HEK293 (cell line): ENCODE results near the gene CAB39L.

ENCODE experiments used
- GLIS2 ChIP-seq: fragments of 450-650 bp; formaldehyde crosslinking; IDR thresholded peaks from 2 replicates; pipeline ENCODE4 v1.5.1; 2016; ENCODE audit warnings: missing biosample characterization, missing genetic modification characterization
- HIC1 ChIP-seq: fragments of 450-650 bp; formaldehyde crosslinking; IDR thresholded peaks from 2 replicates; pipeline ENCODE4 v1.5.1; 2016; ENCODE audit warnings: missing biosample characterization, missing genetic modification characterization
- KLF17 ChIP-seq: fragments of 450-650 bp; formaldehyde crosslinking; IDR thresholded peaks from 2 replicates; pipeline ENCODE4 v1.5.1; 2016; ENCODE audit warnings: missing biosample characterization, missing genetic modification characterization
- MZF1 ChIP-seq: fragments of 450-650 bp; formaldehyde crosslinking; IDR thresholded peaks from 2 replicates; pipeline ENCODE4 v1.5.1; 2017; ENCODE audit warnings: missing biosample characterization, missing genetic modification characterization, borderline replicate concordance
- PBX3 ChIP-seq: sonication (generic); formaldehyde crosslinking; IDR thresholded peaks from 2 replicates; pipeline ENCODE4 v1.8.1; 2022; ENCODE audit warnings: mild to moderate bottlenecking, moderate library complexity, missing genetic modification reagents
- PRDM4 ChIP-seq: fragments of 450-650 bp; formaldehyde crosslinking; IDR thresholded peaks from 2 replicates; pipeline ENCODE4 v1.5.1; 2017; ENCODE audit warnings: missing biosample characterization, missing genetic modification characterization
- TSHZ1 ChIP-seq: fragments of 450-650 bp; formaldehyde crosslinking; IDR thresholded peaks from 2 replicates; pipeline ENCODE4 v1.5.1; 2016; ENCODE audit warnings: missing biosample characterization, missing genetic modification characterization, borderline replicate concordance
- ZBTB17 ChIP-seq: fragments of 450-650 bp; formaldehyde crosslinking; IDR thresholded peaks from 2 replicates; pipeline ENCODE4 v1.5.1; 2016; ENCODE audit warnings: missing biosample characterization, missing genetic modification characterization
- ZBTB44 ChIP-seq: fragments of 450-650 bp; IDR thresholded peaks from 2 replicates; pipeline ENCODE4 v1.5.1; 2018; ENCODE audit warnings: missing biosample characterization, mild to moderate bottlenecking, missing genetic modification characterization
- ZNF121 ChIP-seq: fragments of 450-650 bp; formaldehyde crosslinking; IDR thresholded peaks from 2 replicates; pipeline ENCODE4 v1.5.1; 2016; ENCODE audit warnings: missing biosample characterization, missing genetic modification characterization
- ZNF157 ChIP-seq: fragments of 450-650 bp; formaldehyde crosslinking; IDR thresholded peaks from 2 replicates; pipeline ENCODE4 v1.5.1; 2016; ENCODE audit warnings: missing biosample characterization, missing genetic modification characterization
- ZNF366 ChIP-seq: fragments of 450-650 bp; formaldehyde crosslinking; conservative IDR thresholded peaks from 2 replicates; pipeline ENCODE4 v1.5.1; 2016; ENCODE audit warnings: missing biosample characterization, missing genetic modification characterization
- ZNF391 ChIP-seq: fragments of 450-650 bp; formaldehyde crosslinking; IDR thresholded peaks from 2 replicates; pipeline ENCODE4 v1.5.1; 2016; ENCODE audit warnings: low read depth, missing biosample characterization, missing genetic modification characterization, borderline replicate concordance
- ZNF394 ChIP-seq: fragments of 450-650 bp; formaldehyde crosslinking; IDR thresholded peaks from 2 replicates; pipeline ENCODE4 v1.5.1; 2016; ENCODE audit warnings: missing biosample characterization, missing genetic modification characterization, mild to moderate bottlenecking, moderate library complexity, borderline replicate concordance
- ZNF449 ChIP-seq: fragments of 450-650 bp; formaldehyde crosslinking; IDR thresholded peaks from 2 replicates; pipeline ENCODE4 v1.5.1; 2017; ENCODE audit warnings: missing biosample characterization, mild to moderate bottlenecking, missing genetic modification characterization, moderate library complexity
- ZNF501 ChIP-seq: fragments of 450-650 bp; formaldehyde crosslinking; IDR thresholded peaks from 2 replicates; pipeline ENCODE4 v1.5.1; 2016; ENCODE audit warnings: missing biosample characterization, missing genetic modification characterization
- ZNF510 ChIP-seq: fragments of 450-650 bp; formaldehyde crosslinking; IDR thresholded peaks from 2 replicates; pipeline ENCODE4 v1.5.1; 2018; ENCODE audit warnings: mild to moderate bottlenecking, missing genetic modification characterization, missing biosample characterization; ENCODE audit not compliant: insufficient replicate concordance
- ZNF548 ChIP-seq: fragments of 450-650 bp; formaldehyde crosslinking; IDR thresholded peaks from 2 replicates; pipeline ENCODE4 v1.5.1; 2016; ENCODE audit warnings: missing biosample characterization, missing genetic modification characterization
- ZNF580 ChIP-seq: fragments of 450-650 bp; formaldehyde crosslinking; IDR thresholded peaks from 2 replicates; pipeline ENCODE4 v1.5.1; 2016; ENCODE audit warnings: missing biosample characterization, missing genetic modification characterization
- ZNF629 ChIP-seq: fragments of 450-650 bp; formaldehyde crosslinking; IDR thresholded peaks from 2 replicates; pipeline ENCODE4 v1.5.1; 2017; ENCODE audit warnings: missing biosample characterization, missing genetic modification characterization
- ZNF660 ChIP-seq: fragments of 450-650 bp; IDR thresholded peaks from 2 replicates; pipeline ENCODE4 v1.5.1; 2018; ENCODE audit warnings: missing biosample characterization, mild to moderate bottlenecking, missing genetic modification characterization
- ZNF664 ChIP-seq: fragments of 450-650 bp; formaldehyde crosslinking; IDR thresholded peaks from 2 replicates; pipeline ENCODE4 v1.5.1; 2016; ENCODE audit warnings: missing biosample characterization, missing genetic modification characterization
- ZNF791 ChIP-seq: fragments of 450-650 bp; formaldehyde crosslinking; IDR thresholded peaks from 2 replicates; pipeline ENCODE4 v1.5.1; 2016; ENCODE audit warnings: missing biosample characterization, missing genetic modification characterization

CAB39L gene

GRCh38 chr13:49444524-49445395, 896 bp upstream of the CAB39L start (continued):
- TF ChIP-seq ZNF501: peak; percentile 78
- TF ChIP-seq ZNF548: no peak
- peak; percentile 42; the same call in 1 of the 2 replicates for TF ChIP-seq KLF17
- TF ChIP-seq GLIS2 (tag by site-specific recombination): peak; percentile 21; the same call in 1 of the 2 replicates
- TF ChIP-seq ZNF629 (tag by site-specific recombination): peak; percentile 82
- TF ChIP-seq ZNF366 (tag by site-specific recombination): peak; percentile 69
- TF ChIP-seq ZNF580: no peak
- peak; percentile 38; the same call in 1 of the 2 replicates for TF ChIP-seq TSHZ1 (tag by site-specific recombination)
- no peak for TF ChIP-seq ZNF791
- TF ChIP-seq ZNF664 (tag by site-specific recombination): peak; percentile 98
- TF ChIP-seq ZNF394 (tag by site-specific recombination): peak; percentile 52; the same call in 1 of the 2 replicates
- TF ChIP-seq PRDM4 (tag by site-specific recombination): peak; percentile 69; the same call in 1 of the 2 replicates
- TF ChIP-seq MZF1: peak; percentile 43; the same call in 1 of the 2 replicates
- no peak for TF ChIP-seq ZNF157
- TF ChIP-seq ZBTB44: peak; percentile 42; the same call in 1 of the 2 replicates
- no peak for TF ChIP-seq PBX3 (CRISPR knock-in tag)
- no peak for TF ChIP-seq ZNF121 (tag by site-specific recombination)
- TF ChIP-seq ZNF660: no peak
- TF ChIP-seq ZNF449: 0 out of 2 replicates have a peak, but pooled peaks have one; percentile 2
- no peak for TF ChIP-seq ZNF510 (tag by site-specific recombination)
- peak; percentile 86; the same call in 1 of the 2 replicates for TF ChIP-seq ZNF391 (tag by site-specific recombination)
- TF ChIP-seq HIC1 (tag by site-specific recombination): peak; percentile 41; the same call in 1 of the 2 replicates
- peak; percentile 14 for TF ChIP-seq ZBTB17
